ENCODE results near the gene APOH.

APOH gene

GRCh38 chr17:66234611-66235010 lies 5.4 kb upstream of the APOH start:
- Histone ChIP-seq H3K36me3 (replicated peaks) (no peaks in the 10 kb centered on the region), H3K4me3 (ENCODE audit: low read depth, low read length) (no peak overlapping the region), H3K27me3 (replicated peaks) (no peaks in the 10 kb centered on the region), H3K27ac (no peak overlapping the region)
- no peak for TF ChIP-seq CTCF (IDR thresholded peaks at IDR 0.05; ENCODE audit: low read depth, low read length, missing control alignments)
- in situ Hi-C loops (cut with HindIII; ENCODE audit: low pct_ligation_motif_present, low sequenced_read_pairs): no loop called here
- DNase-seq: no peak

GRCh38 chr17:66233023-66233753 lies 4.0 kb upstream of the APOH start:
- in situ Hi-C loops (cut with HindIII; ENCODE audit: low pct_ligation_motif_present, low sequenced_read_pairs): no loop called here
- Histone ChIP-seq H3K36me3 (replicated peaks) (no peaks in the 10 kb centered on the region), H3K27ac (no peak overlapping the region), H3K4me3 (ENCODE audit: low read depth, low read length) (no peak overlapping the region), H3K27me3 (replicated peaks) (no peaks in the 10 kb centered on the region)
- TF ChIP-seq CTCF (IDR thresholded peaks at IDR 0.05; ENCODE audit: low read depth, low read length, missing control alignments): no peak
- no peak for DNase-seq

- H3K36me3 ChIP-seq (replicated peaks): no peaks in the 10 kb centered on the region
- no peak for TF ChIP-seq CTCF (IDR thresholded peaks at IDR 0.05; ENCODE audit: low read depth, low read length, missing control alignments)
- H3K27me3 ChIP-seq (replicated peaks): no peaks in the 10 kb centered on the region
- no peak for DNase-seq
- H3K4me3 ChIP-seq (ENCODE audit: low read depth, low read length): no peak overlapping the region
- no peak overlapping the region for H3K27ac ChIP-seq
- in situ Hi-C loops (cut with HindIII; ENCODE audit: low pct_ligation_motif_present, low sequenced_read_pairs): no loop called here
Measured at GRCh38 chr17:66230922-66231591, 1.8 kb upstream of the APOH start.

- H3K4me3 ChIP-seq (ENCODE audit: low read depth, low read length): no peak overlapping the region
- H3K27ac ChIP-seq: no peak overlapping the region
- TF ChIP-seq CTCF (IDR thresholded peaks at IDR 0.05; ENCODE audit: low read depth, low read length, missing control alignments): no peak
- no peaks in the 10 kb centered on the region for H3K36me3 ChIP-seq (replicated peaks)
- in situ Hi-C loops (cut with HindIII; ENCODE audit: low pct_ligation_motif_present, low sequenced_read_pairs): no loop called here
- DNase-seq: no peak
- H3K27me3 ChIP-seq (replicated peaks): no peaks in the 10 kb centered on the region
Measured at GRCh38 chr17:66229783-66230538, 746 bp upstream of the APOH start.

- no peaks in the 10 kb centered on the region for H3K36me3 ChIP-seq (replicated peaks)
- H3K27ac ChIP-seq: no peak overlapping the region
- in situ Hi-C loops (cut with HindIII; ENCODE audit: low pct_ligation_motif_present, low sequenced_read_pairs): no loop called here
- H3K4me3 ChIP-seq (ENCODE audit: low read depth, low read length): no peak overlapping the region
- no peak for TF ChIP-seq CTCF (IDR thresholded peaks at IDR 0.05; ENCODE audit: low read depth, low read length, missing control alignments)
- DNase-seq: no peak
- H3K27me3 ChIP-seq (replicated peaks): no peaks in the 10 kb centered on the region
Measured at GRCh38 chr17:66227212-66228045, 1.8 kb downstream of the APOH start.

All from brain microvascular endothelial cell (primary cell).